Tibial nerve (tissue), 4 donors: Measurements from ENCODE around the gene ADCY3.

Source experiments
- CTCF ChIP-seq, 5 experiments: fragments of 200-600 bp in 3 of 5; fragments of 450-650 bp in 2 of 5; sonication (generic) in 3 of 5; IDR thresholded peaks; one replicate each; pipeline ENCODE4 v1.5.1; 2016 to 2019; ENCODE audit warnings: antibody characterized with exemption in 5 of 5, mild to moderate bottlenecking in 3 of 5, moderate library complexity in 2 of 5
- EP300 ChIP-seq, 2 donors: sonication (generic); formaldehyde crosslinking; IDR thresholded peaks; one replicate each; pipeline ENCODE4 v1.6.1; 2017; ENCODE audit warnings: antibody characterized with exemption in 2 of 2, mild to moderate bottlenecking in 1 of 2
- POLR2A ChIP-seq, 2 donors: fragments of 450-650 bp; IDR thresholded peaks; one replicate each; pipeline ENCODE4 v1.6.1; 2017; ENCODE audit warnings: antibody characterized with exemption in 2 of 2, mild to moderate bottlenecking in 2 of 2, moderate library complexity in 2 of 2

- no peak for TF ChIP-seq CTCF (IDR thresholded peaks at IDR 0.05)
- TF ChIP-seq POLR2A (IDR thresholded peaks at IDR 0.05), result no peak
- TF ChIP-seq EP300 (IDR thresholded peaks at IDR 0.05), result peak in 1 of 2 donors; percentile 2
These were observed 46.0 kb downstream of the ADCY3 start for GRCh38 chr2:24874035-24874434.
